Heart left ventricle (tissue), 13 donors: ENCODE data around the gene COL6A1.

Experiments used
- CTCF ChIP-seq, 12 donors: fragments of 200-600 bp; sonication (generic) in 4 of 12; IDR thresholded peaks; one replicate each; pipeline versions ENCODE4 v1.5.0 to v1.8.0; 2018 to 2022; ENCODE audit warnings: antibody characterized with exemption in 12 of 12, mild to moderate bottlenecking in 5 of 12
- POLR2A ChIP-seq, 2 donors: fragments of 450-650 bp; IDR thresholded peaks; one replicate each; pipeline ENCODE4 v1.6.1; 2017; ENCODE audit warnings: antibody characterized with exemption in 2 of 2, mild to moderate bottlenecking in 2 of 2, moderate library complexity in 2 of 2
- donor health status: ischemic (EF 13 %, LVEDD 7.1; RV severe dilation, severe dysfunction).
- donor health status: DM: no; HTN: yes; CAD: no.
- donor health status: DM: no; HTN: no; CAD: no.
- donor health status: ischemic (EF 25% LVEDD 6.9; RV normal size, moderate dysfunction).
- donor health status: ischemic (EF 25% LVEDD 5.7; RV mildly dilated, moderate dysfunction).
- donor health status: ischemic (EF 35%, LVEDD 5.7; RV mildly dilated, moderate dysfunction).
- donor health status: nonischemic (EF 11% LVEDD 7.7; RV severe dilation, severe dysfunction).
- donor health status: DM: yes; HTN: yes; CAD: no.
- donor health status: PGD.
- donor health status: ischemic (EF 29% LVEDD 5.4; RV normal size, mild dysfunction).
- donor health status: nonischemic (EF 23%, LVEDD 6.1; RV moderate dilation, normal function).

GRCh38 chr21:46028573-46029091 is 47.1 kb downstream of the COL6A1 start:
- TF ChIP-seq CTCF (IDR thresholded peaks at IDR 0.05) (no peak), POLR2A (IDR thresholded peaks at IDR 0.05) (no peak)
